Activated T-helper 9 cell treated with anti-CD3 and anti-CD28 coated beads, Interleukin-2, amount 50 U/mL, for 16 hours (primary cell): ENCODE measurements around the gene SIK2.

Experiments
- DNase-seq: peaks from one replicate; pipeline ENCODE4 v3.0.0-alpha.2; 2020; ENCODE audit warnings: low read depth

SIK2 gene

GRCh38 chr11:111730871-111731591 lies 128.8 kb downstream of the SIK2 start:
- no peak for DNase-seq

- no peak for DNase-seq
These were observed 129.6 kb downstream of the SIK2 start for GRCh38 chr11:111731821-111732220.

- no peak for DNase-seq
These were observed 130.8 kb downstream of the SIK2 start for GRCh38 chr11:111733016-111733415.

GRCh38 chr11:111733611-111734088 lies 131.4 kb downstream of the SIK2 start:
- DNase-seq = no peak

- DNase-seq = no peak
These were observed 132.1 kb downstream of the SIK2 start for GRCh38 chr11:111734101-111734953.

GRCh38 chr11:111734954-111735261 lies 132.7 kb downstream of the SIK2 start:
- DNase-seq = no peak

- DNase-seq = no peak
These were observed 133.2 kb downstream of the SIK2 start for GRCh38 chr11:111735262-111736116.

- DNase-seq = no peak
These were observed 133.9 kb downstream of the SIK2 start for GRCh38 chr11:111736181-111736590.

GRCh38 chr11:111736621-111737443 lies 134.6 kb downstream of the SIK2 start:
- DNase-seq = no peak

GRCh38 chr11:111737444-111738210 lies 135.4 kb downstream of the SIK2 start:
- DNase-seq = no peak

- no peak for DNase-seq
These were observed 137.1 kb downstream of the SIK2 start for GRCh38 chr11:111739299-111739698.

- DNase-seq = no peak
These were observed 139.5 kb downstream of the SIK2 start for GRCh38 chr11:111741751-111742150.

GRCh38 chr11:111743700-111744099 lies 141.5 kb downstream of the SIK2 start:
- no peak for DNase-seq

GRCh38 chr11:111745719-111746504 lies 143.7 kb downstream of the SIK2 start:
- no peak for DNase-seq

GRCh38 chr11:111748035-111748804 lies 146.0 kb downstream of the SIK2 start:
- DNase-seq = no peak

GRCh38 chr11:111749646-111750045 lies 147.4 kb downstream of the SIK2 start:
- DNase-seq = no peak

- DNase-seq = no peak
These were observed 153.8 kb downstream of the SIK2 start for GRCh38 chr11:111756097-111756496.

GRCh38 chr11:111759376-111759775 lies 157.1 kb downstream of the SIK2 start:
- no peak for DNase-seq

- DNase-seq = no peak
These were observed 157.6 kb downstream of the SIK2 start for GRCh38 chr11:111759778-111760407.
